A549 (cell line): ENCODE data around the gene STMN3.

ENCODE experiments used
- CBX8 ChIP-seq: fragments of 200-600 bp; sonication (generic); IDR thresholded peaks from 2 replicates; pipeline ENCODE4 v1.6.1; 2016
- EP300 ChIP-seq, 2 experiments: fragments of >200 bp; sonication (Bioruptor Twin); formaldehyde crosslinking; IDR thresholded peaks; 2 replicates in 1 of 2; 3 replicates in 1 of 2; pipeline ENCODE4 v1.6.1; 2016 to 2017
- MAZ ChIP-seq: fragments of 150-350 bp; IDR thresholded peaks from 2 replicates; pipeline ENCODE4 v1.6.1; 2014; ENCODE audit warnings: antibody characterized with exemption, low read depth, low read length, borderline replicate concordance
- POLR2A ChIP-seq: IDR thresholded peaks from 2 replicates; pipeline ENCODE4 v1.6.1; 2012; ENCODE audit warnings: mild to moderate bottlenecking, low read length
- RAD21 ChIP-seq, 2 experiments: fragments of >200 bp in 1 of 2; sonication (Bioruptor Twin) in 1 of 2; formaldehyde crosslinking in 1 of 2; IDR thresholded peaks in 1 of 2; conservative IDR thresholded peaks in 1 of 2; 2 replicates in 1 of 2; 3 replicates in 1 of 2; pipeline ENCODE4 v1.6.1; 2012 to 2018; ENCODE audit warnings: inconsistent platforms in 1 of 2
- SMC3 ChIP-seq: fragments of >200 bp; sonication (Bioruptor Twin); formaldehyde crosslinking; IDR thresholded peaks from 3 replicates; pipeline ENCODE4 v1.6.1; 2018; ENCODE audit warnings: inconsistent platforms
- ZNF302 ChIP-seq: fragments of 250-450 bp; sonication (Bioruptor Pico); IDR thresholded peaks from 2 replicates; pipeline ENCODE4 v1.9.0; 2021; ENCODE audit warnings: inconsistent platforms, mild to moderate bottlenecking, moderate library complexity
- TF ChIP-seq, protein P1 (sequence below): fragments of 200-600 bp; sonication (generic); IDR thresholded peaks from 2 replicates; pipeline ENCODE4 v1.6.1; 2016; ENCODE audit warnings: antibody characterized with exemption, mild to moderate bottlenecking, moderate library complexity
- TF ChIP-seq, protein P2 (sequence below): fragments of >200 bp; sonication (Bioruptor Twin); formaldehyde crosslinking; IDR thresholded peaks from 3 replicates; pipeline ENCODE4 v1.5.1; 2016
- TF ChIP-seq, protein P3 (sequence below): fragments of >200 bp; sonication (Bioruptor Twin); formaldehyde crosslinking; IDR thresholded peaks from 3 replicates; pipeline ENCODE4 v1.6.1; 2016

DNA sequence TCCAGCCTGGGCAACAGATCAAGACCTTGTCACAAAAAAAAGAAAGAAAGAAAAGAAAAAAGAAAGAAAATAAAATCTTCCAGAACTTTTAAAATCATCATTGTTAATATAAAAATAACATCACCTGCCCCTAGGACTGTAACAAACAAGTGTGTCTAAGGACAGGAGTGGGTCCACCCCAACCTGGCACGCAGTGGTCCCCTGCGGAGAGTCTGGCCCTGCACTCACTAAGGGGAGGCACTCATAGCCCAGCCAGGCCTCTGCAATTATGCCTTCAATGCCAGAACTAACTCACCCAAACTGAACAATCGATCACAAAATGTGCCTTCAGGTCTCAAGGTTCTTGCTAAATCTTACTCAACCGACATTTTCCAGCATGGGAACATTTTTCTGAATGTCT lies 31.1 kb downstream of the STMN3 start:
- TF ChIP-seq SMC3 (no peak), POLR2A (no peak), RAD21 (conservative IDR thresholded peaks at IDR 0.05 in 1 of 2, IDR thresholded peaks at IDR 0.05 in 1 of 2) (no peak), EP300 (IDR thresholded peaks at IDR 0.05) (no peak), ZNF302 (CRISPR knock-in tag) (no peak), CBX8 (no peak), MAZ (no peak)
- TF ChIP-seq, protein P1, sequence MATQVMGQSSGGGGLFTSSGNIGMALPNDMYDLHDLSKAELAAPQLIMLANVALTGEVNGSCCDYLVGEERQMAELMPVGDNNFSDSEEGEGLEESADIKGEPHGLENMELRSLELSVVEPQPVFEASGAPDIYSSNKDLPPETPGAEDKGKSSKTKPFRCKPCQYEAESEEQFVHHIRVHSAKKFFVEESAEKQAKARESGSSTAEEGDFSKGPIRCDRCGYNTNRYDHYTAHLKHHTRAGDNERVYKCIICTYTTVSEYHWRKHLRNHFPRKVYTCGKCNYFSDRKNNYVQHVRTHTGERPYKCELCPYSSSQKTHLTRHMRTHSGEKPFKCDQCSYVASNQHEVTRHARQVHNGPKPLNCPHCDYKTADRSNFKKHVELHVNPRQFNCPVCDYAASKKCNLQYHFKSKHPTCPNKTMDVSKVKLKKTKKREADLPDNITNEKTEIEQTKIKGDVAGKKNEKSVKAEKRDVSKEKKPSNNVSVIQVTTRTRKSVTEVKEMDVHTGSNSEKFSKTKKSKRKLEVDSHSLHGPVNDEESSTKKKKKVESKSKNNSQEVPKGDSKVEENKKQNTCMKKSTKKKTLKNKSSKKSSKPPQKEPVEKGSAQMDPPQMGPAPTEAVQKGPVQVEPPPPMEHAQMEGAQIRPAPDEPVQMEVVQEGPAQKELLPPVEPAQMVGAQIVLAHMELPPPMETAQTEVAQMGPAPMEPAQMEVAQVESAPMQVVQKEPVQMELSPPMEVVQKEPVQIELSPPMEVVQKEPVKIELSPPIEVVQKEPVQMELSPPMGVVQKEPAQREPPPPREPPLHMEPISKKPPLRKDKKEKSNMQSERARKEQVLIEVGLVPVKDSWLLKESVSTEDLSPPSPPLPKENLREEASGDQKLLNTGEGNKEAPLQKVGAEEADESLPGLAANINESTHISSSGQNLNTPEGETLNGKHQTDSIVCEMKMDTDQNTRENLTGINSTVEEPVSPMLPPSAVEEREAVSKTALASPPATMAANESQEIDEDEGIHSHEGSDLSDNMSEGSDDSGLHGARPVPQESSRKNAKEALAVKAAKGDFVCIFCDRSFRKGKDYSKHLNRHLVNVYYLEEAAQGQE = no peak
- TF ChIP-seq, protein P2, sequence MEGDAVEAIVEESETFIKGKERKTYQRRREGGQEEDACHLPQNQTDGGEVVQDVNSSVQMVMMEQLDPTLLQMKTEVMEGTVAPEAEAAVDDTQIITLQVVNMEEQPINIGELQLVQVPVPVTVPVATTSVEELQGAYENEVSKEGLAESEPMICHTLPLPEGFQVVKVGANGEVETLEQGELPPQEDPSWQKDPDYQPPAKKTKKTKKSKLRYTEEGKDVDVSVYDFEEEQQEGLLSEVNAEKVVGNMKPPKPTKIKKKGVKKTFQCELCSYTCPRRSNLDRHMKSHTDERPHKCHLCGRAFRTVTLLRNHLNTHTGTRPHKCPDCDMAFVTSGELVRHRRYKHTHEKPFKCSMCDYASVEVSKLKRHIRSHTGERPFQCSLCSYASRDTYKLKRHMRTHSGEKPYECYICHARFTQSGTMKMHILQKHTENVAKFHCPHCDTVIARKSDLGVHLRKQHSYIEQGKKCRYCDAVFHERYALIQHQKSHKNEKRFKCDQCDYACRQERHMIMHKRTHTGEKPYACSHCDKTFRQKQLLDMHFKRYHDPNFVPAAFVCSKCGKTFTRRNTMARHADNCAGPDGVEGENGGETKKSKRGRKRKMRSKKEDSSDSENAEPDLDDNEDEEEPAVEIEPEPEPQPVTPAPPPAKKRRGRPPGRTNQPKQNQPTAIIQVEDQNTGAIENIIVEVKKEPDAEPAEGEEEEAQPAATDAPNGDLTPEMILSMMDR = no peak
- TF ChIP-seq, protein P3, sequence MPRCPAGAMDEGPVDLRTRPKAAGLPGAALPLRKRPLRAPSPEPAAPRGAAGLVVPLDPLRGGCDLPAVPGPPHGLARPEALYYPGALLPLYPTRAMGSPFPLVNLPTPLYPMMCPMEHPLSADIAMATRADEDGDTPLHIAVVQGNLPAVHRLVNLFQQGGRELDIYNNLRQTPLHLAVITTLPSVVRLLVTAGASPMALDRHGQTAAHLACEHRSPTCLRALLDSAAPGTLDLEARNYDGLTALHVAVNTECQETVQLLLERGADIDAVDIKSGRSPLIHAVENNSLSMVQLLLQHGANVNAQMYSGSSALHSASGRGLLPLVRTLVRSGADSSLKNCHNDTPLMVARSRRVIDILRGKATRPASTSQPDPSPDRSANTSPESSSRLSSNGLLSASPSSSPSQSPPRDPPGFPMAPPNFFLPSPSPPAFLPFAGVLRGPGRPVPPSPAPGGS = no peak
